ENCODE data around the gene DSCAM.

DNA sequence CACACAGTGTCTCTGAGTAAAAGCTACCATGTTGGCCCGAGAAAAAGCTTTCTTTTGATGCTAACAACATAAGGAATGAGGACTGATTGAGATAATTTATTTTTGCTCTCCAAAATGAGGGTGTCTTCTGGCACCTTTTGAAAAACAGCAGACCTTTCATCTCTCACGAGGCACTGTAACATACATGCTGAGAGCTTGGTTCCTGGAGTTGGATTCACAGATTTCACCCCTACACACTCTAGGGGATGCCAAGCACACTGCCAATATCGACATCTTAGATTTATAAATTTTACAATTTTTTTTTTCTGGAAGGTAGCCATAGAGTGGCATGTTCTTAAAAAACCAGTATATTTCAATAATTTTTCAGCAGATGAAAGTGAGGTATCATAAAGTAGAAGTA, 408.3 kb downstream of the DSCAM start:
- TF ChIP-seq NFIC (IDR thresholded peaks at IDR 0.05): no peak
- TF ChIP-seq, protein P1, sequence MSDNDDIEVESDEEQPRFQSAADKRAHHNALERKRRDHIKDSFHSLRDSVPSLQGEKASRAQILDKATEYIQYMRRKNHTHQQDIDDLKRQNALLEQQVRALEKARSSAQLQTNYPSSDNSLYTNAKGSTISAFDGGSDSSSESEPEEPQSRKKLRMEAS (IDR thresholded peaks at IDR 0.05): no peak
- TF ChIP-seq EP300 (IDR thresholded peaks at IDR 0.05; ENCODE audit: borderline replicate concordance): no peak

All from Ishikawa (cell line).